ENCODE results near the gene USB1.

USB1 gene

GRCh38 chr16:57981636-57982035 is 19.6 kb upstream of the USB1 start:
- TF ChIP-seq GATA2 (IDR thresholded peaks at IDR 0.05; ENCODE audit: low read depth, low read length) = no peak
- TF ChIP-seq GATA3 (IDR thresholded peaks at IDR 0.05; ENCODE audit: low read depth, low read length) = no peak

DNA sequence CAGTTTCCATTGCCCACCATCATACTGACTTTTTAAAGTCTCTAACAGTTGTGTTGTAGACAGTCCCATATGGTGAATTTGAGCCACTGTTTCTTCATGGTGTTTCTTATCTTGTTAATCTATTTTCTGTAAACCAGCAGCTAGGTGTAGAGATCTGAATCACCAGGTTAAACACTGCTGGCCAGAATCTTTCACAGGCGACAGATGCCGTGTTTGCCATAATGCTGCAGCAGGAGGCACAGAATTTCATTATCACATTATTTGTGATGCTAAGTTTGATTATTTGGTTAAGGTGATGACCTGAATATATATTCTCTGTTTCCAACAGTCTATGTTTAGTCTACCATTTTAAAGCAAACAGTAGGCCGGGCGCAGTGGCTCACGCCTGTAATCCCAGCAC is 18.8 kb upstream of the USB1 start:
- no peak for TF ChIP-seq GATA3 (IDR thresholded peaks at IDR 0.05; ENCODE audit: low read depth, low read length)
- TF ChIP-seq GATA2 (IDR thresholded peaks at IDR 0.05; ENCODE audit: low read depth, low read length) = peak; percentile 65

- TF ChIP-seq GATA3 (IDR thresholded peaks at IDR 0.05; ENCODE audit: low read depth, low read length) (no peak), GATA2 (IDR thresholded peaks at IDR 0.05; ENCODE audit: low read depth, low read length) (no peak)
These were observed 16.6 kb upstream of the USB1 start for GRCh38 chr16:57984443-57985203.

DNA sequence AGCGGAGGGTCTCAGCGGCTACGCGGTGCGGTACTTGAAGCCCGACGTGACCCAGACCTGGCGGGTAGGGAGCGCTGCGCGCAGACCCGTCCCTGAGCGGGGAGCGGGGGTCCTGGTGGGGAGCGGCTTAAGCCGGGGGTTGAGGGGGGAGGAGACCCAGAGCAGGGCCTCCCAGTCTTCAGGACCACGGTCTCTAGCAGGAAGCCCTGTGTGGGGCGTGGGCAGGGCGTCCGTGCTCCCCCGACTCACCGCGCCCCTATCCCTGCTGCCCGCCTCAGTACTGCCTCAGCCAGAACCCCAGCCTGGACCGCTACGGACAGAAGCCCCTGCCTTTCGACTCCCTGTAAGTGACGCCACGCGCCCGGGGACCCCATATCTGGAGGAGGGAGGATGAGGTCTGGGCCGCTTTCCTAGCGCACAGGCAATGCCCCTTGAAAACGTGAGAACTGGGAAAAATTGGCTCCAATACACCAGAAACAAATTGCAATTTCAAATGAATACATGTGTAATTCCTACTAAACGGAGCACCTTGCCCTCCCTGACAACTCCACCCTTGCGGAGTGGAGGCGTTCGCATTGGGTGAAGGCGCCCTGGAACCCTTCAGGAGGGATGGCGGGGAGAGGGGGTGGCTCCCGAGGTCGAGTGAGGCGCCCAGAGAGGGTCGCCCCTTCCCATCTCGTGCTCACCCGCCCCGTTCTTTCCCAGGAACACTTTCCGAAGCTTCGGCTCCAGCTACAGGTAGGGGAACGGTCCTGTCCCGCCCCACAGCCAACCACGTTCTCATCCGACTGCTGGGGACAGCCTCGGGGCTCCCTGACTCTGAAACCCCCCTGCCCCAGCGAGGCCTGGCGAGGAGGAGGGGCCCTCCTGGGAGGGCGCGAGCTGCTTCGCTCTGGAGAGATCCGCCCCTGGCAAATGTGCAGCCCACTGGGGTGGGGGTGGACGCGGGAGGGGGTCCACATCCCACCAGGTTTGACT is 15.7 kb upstream of the USB1 start:
- TF ChIP-seq GATA3 (IDR thresholded peaks at IDR 0.05; ENCODE audit: low read depth, low read length) = no peak

DNA sequence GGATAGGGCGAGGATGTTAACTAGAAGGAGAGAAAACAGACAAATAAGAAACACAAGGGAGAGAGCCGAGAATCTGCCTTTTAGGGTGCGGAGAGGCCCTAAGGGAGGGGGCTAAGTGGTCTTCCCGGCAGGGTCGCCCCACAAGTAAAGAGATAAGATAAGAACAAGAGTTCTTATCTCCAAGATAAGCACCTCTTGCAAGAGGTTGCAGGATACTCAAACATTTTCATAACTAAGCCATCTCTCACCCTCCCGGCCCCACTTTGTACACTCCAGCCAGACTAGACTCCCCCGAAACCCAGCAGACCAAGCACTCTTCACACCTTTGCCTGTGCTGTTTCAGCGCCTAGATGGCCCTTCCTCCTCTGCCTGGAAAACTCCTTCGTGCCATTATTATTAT is 15.0 kb upstream of the USB1 start:
- TF ChIP-seq GATA2 (IDR thresholded peaks at IDR 0.05; ENCODE audit: low read depth, low read length) = no peak

DNA sequence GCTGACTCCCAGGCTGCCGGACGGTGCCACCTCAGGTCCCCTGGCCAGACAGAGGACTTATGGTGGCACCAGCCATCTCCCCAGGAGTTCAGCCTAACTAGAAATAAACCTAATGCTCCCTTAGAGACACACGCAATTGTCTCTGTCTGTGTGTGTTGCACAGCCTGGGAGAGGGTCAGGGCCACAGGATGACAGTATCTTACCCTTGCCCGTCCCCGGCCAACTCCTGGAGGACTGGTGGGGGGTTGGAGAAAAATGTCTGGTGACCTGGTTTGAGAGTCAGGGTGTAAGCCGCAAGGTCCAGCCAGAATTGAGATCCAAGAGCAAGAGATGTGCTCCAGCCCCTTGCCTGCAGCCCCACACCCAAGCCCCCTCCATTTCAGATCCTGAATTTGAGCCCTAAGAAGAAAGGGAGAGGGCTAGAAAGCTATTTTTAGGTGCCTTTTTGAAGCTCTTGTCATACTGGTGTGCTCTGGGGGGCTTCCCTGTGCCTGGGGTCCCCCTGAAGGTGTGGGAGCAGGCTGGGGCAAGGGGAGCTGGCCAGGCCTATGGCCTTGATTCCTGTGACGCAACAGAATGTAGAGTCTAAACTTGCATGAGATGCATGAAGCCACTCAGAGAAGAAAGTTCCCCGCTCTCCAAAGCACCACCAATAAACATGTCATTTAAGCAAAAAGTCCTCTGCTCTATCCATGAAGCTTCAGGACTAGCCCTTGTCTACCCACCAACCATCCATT is 13.6 kb upstream of the USB1 start:
- TF ChIP-seq GATA2 (IDR thresholded peaks at IDR 0.05; ENCODE audit: low read depth, low read length) (no peak), GATA3 (IDR thresholded peaks at IDR 0.05; ENCODE audit: low read depth, low read length) (no peak)

- TF ChIP-seq GATA2 (IDR thresholded peaks at IDR 0.05; ENCODE audit: low read depth, low read length) = no peak
- no peak for TF ChIP-seq GATA3 (IDR thresholded peaks at IDR 0.05; ENCODE audit: low read depth, low read length)
These were observed 12.3 kb upstream of the USB1 start for GRCh38 chr16:57988929-57989328.

- no peak for TF ChIP-seq GATA3 (IDR thresholded peaks at IDR 0.05; ENCODE audit: low read depth, low read length)
- TF ChIP-seq GATA2 (IDR thresholded peaks at IDR 0.05; ENCODE audit: low read depth, low read length) = no peak
These were observed 9.6 kb upstream of the USB1 start for GRCh38 chr16:57991551-57992059.

DNA sequence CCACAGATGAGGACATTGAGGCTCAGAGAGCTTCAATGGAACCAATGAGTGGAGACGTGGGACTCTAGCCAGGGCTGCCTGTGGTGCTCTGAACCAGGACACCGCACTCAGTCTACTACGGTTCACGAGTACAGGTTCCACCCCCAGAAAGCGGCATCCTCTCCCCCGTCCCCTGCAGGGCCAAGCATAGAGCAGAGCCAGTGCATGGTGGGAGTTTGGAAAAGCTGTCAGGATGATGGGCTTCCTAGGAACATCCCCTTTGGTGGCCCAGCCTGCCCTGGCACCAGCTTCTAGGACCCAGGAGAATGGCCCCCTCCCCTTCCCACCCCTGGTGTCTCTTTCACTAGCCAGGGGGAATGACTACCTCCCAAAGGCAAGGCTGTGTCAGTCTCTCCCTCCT is 9.1 kb upstream of the USB1 start:
- no peak for TF ChIP-seq GATA3 (IDR thresholded peaks at IDR 0.05; ENCODE audit: low read depth, low read length)
- TF ChIP-seq GATA2 (IDR thresholded peaks at IDR 0.05; ENCODE audit: low read depth, low read length) = no peak

GRCh38 chr16:57993438-57993837 is 7.8 kb upstream of the USB1 start:
- TF ChIP-seq GATA2 (IDR thresholded peaks at IDR 0.05; ENCODE audit: low read depth, low read length) (no peak), GATA3 (IDR thresholded peaks at IDR 0.05; ENCODE audit: low read depth, low read length) (no peak)

DNA sequence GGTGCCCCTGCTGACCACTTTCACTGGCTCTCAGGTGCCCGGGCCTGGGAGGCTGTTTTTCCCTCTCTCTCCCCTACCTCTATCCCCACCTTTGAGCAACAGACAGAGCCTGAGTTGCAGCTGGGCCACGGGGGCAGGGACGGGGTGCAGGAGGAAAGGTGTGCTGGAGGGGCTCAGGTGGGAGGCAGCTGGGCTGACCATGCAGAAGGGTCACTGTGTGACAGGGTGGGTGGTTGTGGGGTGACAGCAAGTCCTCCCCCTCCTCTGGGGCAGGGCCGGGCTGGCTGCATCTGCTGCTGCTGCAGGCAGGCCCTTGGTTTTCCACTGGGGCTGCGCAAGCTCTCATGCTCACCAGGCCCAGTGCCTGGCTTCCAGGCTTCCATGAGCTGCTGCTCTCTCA is 7.3 kb upstream of the USB1 start:
- TF ChIP-seq GATA2 (IDR thresholded peaks at IDR 0.05; ENCODE audit: low read depth, low read length) (no peak), GATA3 (IDR thresholded peaks at IDR 0.05; ENCODE audit: low read depth, low read length) (no peak)

DNA sequence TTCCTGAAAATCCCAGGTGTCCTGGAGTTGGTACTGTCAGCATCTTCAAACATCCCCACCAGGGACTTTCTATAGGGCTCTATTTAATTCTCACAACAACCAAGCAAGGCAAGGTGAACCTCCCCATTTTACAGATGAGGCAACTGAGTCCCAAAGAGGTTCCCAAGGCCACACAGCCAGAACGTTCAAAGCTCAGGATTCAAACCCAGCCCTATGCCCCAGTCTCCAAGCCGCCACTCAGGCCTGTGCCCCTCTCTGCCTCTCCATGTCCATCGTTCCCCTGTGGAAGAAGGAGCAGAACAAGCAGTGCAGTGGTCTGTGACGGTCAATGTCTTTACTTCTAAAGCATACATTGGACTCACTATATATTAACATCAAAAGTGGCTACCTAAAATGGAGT is 6.8 kb upstream of the USB1 start:
- no peak for TF ChIP-seq GATA3 (IDR thresholded peaks at IDR 0.05; ENCODE audit: low read depth, low read length)
- no peak for TF ChIP-seq GATA2 (IDR thresholded peaks at IDR 0.05; ENCODE audit: low read depth, low read length)

GRCh38 chr16:57994778-57995177 is 6.4 kb upstream of the USB1 start:
- no peak for TF ChIP-seq GATA3 (IDR thresholded peaks at IDR 0.05; ENCODE audit: low read depth, low read length)
- no peak for TF ChIP-seq GATA2 (IDR thresholded peaks at IDR 0.05; ENCODE audit: low read depth, low read length)

Measured in SH-SY5Y (cell line).